K562 (cell line): ENCODE results near the gene B9D2. TPM values are rescaled to one million over a fixed set of nuclear protein-coding genes. Genes with fewer than 3 reads are reported as not detected.

ENCODE experiments used
- ARID4B ChIP-seq: sonication (generic); formaldehyde crosslinking; IDR thresholded peaks from 2 replicates; pipeline ENCODE4 v1.8.0; 2022; ENCODE audit warnings: mild to moderate bottlenecking, missing genetic modification reagents
- FOXJ2 ChIP-seq: fragments of 200-800 bp; sonication (Bioruptor generic); IDR thresholded peaks from 2 replicates; pipeline ENCODE4 v1.6.1; 2016; ENCODE audit warnings: missing genetic modification characterization, missing compliant biosample characterization
- GABPB1 ChIP-seq: sonication (generic); formaldehyde crosslinking; IDR thresholded peaks from 2 replicates; pipeline ENCODE4 v1.8.0; 2022; ENCODE audit warnings: mild to moderate bottlenecking, missing genetic modification reagents
- HIVEP1 ChIP-seq: fragments of 250-450 bp; sonication (Bioruptor Pico); IDR thresholded peaks from 2 replicates; pipeline ENCODE4 v1.4.0; 2020; ENCODE audit warnings: mild to moderate bottlenecking
- PKNOX1 ChIP-seq: fragments of 450-650 bp; IDR thresholded peaks from 2 replicates; pipeline ENCODE4 v1.6.1; 2016
- PRPF4 ChIP-seq: fragments of 200-400 bp; formaldehyde crosslinking; IDR thresholded peaks from one replicate; pipeline ENCODE4 v1.6.1; 2017; ENCODE audit warnings: low read length, low read depth, mild to moderate bottlenecking; ENCODE audit not compliant: insufficient read depth, poor library complexity, severe bottlenecking
- PTTG1 ChIP-seq: fragments of 450-650 bp; IDR thresholded peaks from 2 replicates; pipeline ENCODE4 v1.6.1; 2016; ENCODE audit warnings: low read depth, mild to moderate bottlenecking, missing genetic modification characterization, missing compliant biosample characterization
- SNAPC5 ChIP-seq: fragments of 250-450 bp; sonication (Bioruptor Pico); IDR thresholded peaks from 2 replicates; pipeline ENCODE4 v1.8.0; 2021; ENCODE audit warnings: moderate library complexity, mild to moderate bottlenecking, inconsistent platforms
- TOE1 ChIP-seq, 2 experiments: fragments of 450-650 bp in 1 of 2; sonication (generic) in 1 of 2; formaldehyde crosslinking in 1 of 2; IDR thresholded peaks; 2 replicates each; pipeline versions ENCODE4 v1.7.1 to v1.8.0; 2016 to 2022; ENCODE audit warnings: borderline replicate concordance in 2 of 2, mild to moderate bottlenecking in 2 of 2, antibody characterized with exemption in 1 of 2, inconsistent platforms in 1 of 2, low read depth in 1 of 2, missing genetic modification reagents in 1 of 2, moderate library complexity in 1 of 2
- ZKSCAN1 ChIP-seq: fragments of 150-350 bp; IDR thresholded peaks from 2 replicates; pipeline ENCODE4 v1.6.1; 2016; ENCODE audit warnings: low read depth, low read length
- ZNF175 ChIP-seq: fragments of 200-800 bp; sonication (Bioruptor generic); IDR thresholded peaks from 2 replicates; pipeline ENCODE4 v1.6.1; 2016; ENCODE audit warnings: low read depth, mild to moderate bottlenecking, missing genetic modification characterization, missing compliant biosample characterization
- ZNF280B ChIP-seq: fragments of 250-450 bp; sonication (Bioruptor Pico); IDR thresholded peaks from 2 replicates; pipeline ENCODE4 v1.5.1; 2021; ENCODE audit warnings: mild to moderate bottlenecking
- ZNF431 ChIP-seq: sonication (generic); formaldehyde crosslinking; IDR thresholded peaks from 2 replicates; pipeline ENCODE4 v1.8.0; 2022; ENCODE audit warnings: mild to moderate bottlenecking, missing genetic modification reagents
- polyA plus RNA-seq, 8 experiments: library from polyadenylated mRNA; depleted of rRNA in 4 of 8; stranded (reverse) in 5 of 8; unstranded in 3 of 8; fragments of >200 nt; fragmentation: Nextera tagmentation in 2 of 8; fragmentation: Illumina TruSeq in 1 of 8; extraction: Ambion mirVana in 2 of 8; extraction: Trizol in 1 of 8; gene quantifications; 2 replicates each; pipeline versions ENCODE4 v1.2.1 to v1.2.3, GENCODE V29; 2011 to 2014; ENCODE audit warnings: inconsistent platforms in 1 of 8, missing spikeins in 1 of 8
- total RNA-seq, 7 experiments: library from RNA; depleted of rRNA in 6 of 7; stranded (reverse); fragments of >200 nt in 6 of 7; fragmentation: Illumina TruSeq in 2 of 7; extraction: Trizol in 2 of 7; gene quantifications; 2 replicates each; pipeline versions ENCODE4 v1.2.1 to v1.2.3, GENCODE V29; 2011 to 2021; ENCODE audit warnings: low replicate concordance in 1 of 7
- TF ChIP-seq, protein P1 (sequence below): fragments of 450-650 bp; IDR thresholded peaks from 2 replicates; pipeline ENCODE4 v1.7.1; 2018; ENCODE audit warnings: mild to moderate bottlenecking, low read depth; ENCODE audit not compliant: partially characterized antibody

B9D2 gene
- total and polyA plus RNA-seq, 9 of the 15 experiments (the other 6 are each of a cell fraction or from before 2014, with no cell fraction given): 0.83 to 6.9 (median 2.8) TPM

DNA sequence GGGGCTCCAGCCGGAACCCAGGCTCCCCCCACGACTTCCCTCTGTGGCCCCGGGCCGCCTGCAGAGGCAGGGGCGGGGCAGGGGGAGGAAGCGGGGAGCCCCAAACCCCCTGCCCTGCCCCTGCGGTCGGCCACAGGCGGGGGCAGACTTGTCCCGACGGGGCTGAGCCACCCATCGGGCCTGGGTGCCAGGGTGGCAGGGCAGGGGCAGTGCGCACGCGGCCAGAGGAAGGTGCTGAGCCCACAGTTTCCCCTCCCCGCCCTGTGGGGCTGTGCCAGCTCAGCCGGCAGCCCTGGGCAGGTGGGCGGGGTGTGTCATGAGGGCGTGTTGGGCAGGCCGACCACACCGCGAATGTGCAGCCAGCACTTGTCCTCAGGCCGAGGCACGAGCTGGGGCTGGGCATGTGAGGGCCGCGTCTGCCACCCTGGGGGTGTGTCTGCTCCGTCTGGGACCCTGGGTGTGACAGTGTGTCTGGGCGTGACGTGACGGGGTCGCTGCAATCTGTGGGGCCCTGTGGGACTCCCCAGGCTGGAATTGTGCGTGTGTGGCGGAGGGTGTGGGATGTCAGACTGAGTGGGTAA is 36.3 kb downstream of the B9D2 start (continued):
- TF ChIP-seq ZNF280B (CRISPR knock-in tag) (no peak), ZNF431 (CRISPR knock-in tag) (no peak), SNAPC5 (CRISPR knock-in tag) (no peak), ZNF175 (CRISPR knock-in tag) (no peak), HIVEP1 (CRISPR knock-in tag) (no peak), ARID4B (CRISPR knock-in tag) (no peak), PTTG1 (tag) (no peak), PKNOX1 (no peak), ZKSCAN1 (no peak), FOXJ2 (tag) (no peak), GABPB1 (CRISPR knock-in tag) (no peak), PRPF4 (no peak), TOE1 (IDR thresholded peaks at IDR 0.05; ENCODE audit: borderline replicate concordance) (no peak), TOE1 (CRISPR knock-in tag; IDR thresholded peaks at IDR 0.05; ENCODE audit: borderline replicate concordance, low read depth) (no peak)
- TF ChIP-seq, protein P1, sequence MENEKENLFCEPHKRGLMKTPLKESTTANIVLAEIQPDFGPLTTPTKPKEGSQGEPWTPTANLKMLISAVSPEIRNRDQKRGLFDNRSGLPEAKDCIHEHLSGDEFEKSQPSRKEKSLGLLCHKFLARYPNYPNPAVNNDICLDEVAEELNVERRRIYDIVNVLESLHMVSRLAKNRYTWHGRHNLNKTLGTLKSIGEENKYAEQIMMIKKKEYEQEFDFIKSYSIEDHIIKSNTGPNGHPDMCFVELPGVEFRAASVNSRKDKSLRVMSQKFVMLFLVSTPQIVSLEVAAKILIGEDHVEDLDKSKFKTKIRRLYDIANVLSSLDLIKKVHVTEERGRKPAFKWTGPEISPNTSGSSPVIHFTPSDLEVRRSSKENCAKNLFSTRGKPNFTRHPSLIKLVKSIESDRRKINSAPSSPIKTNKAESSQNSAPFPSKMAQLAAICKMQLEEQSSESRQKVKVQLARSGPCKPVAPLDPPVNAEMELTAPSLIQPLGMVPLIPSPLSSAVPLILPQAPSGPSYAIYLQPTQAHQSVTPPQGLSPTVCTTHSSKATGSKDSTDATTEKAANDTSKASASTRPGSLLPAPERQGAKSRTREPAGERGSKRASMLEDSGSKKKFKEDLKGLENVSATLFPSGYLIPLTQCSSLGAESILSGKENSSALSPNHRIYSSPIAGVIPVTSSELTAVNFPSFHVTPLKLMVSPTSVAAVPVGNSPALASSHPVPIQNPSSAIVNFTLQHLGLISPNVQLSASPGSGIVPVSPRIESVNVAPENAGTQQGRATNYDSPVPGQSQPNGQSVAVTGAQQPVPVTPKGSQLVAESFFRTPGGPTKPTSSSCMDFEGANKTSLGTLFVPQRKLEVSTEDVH: no peak
